ENCODE data around the gene PNPLA2. TPM values are rescaled to one million over a fixed set of nuclear protein-coding genes. Genes with fewer than 3 reads are reported as not detected.

Gene PNPLA2
- total RNA-seq, 5 donors from 2014 or later (not counting 1 experiment from before 2014, with no cell fraction given), result 172 to 212 (median 206) TPM

DNA sequence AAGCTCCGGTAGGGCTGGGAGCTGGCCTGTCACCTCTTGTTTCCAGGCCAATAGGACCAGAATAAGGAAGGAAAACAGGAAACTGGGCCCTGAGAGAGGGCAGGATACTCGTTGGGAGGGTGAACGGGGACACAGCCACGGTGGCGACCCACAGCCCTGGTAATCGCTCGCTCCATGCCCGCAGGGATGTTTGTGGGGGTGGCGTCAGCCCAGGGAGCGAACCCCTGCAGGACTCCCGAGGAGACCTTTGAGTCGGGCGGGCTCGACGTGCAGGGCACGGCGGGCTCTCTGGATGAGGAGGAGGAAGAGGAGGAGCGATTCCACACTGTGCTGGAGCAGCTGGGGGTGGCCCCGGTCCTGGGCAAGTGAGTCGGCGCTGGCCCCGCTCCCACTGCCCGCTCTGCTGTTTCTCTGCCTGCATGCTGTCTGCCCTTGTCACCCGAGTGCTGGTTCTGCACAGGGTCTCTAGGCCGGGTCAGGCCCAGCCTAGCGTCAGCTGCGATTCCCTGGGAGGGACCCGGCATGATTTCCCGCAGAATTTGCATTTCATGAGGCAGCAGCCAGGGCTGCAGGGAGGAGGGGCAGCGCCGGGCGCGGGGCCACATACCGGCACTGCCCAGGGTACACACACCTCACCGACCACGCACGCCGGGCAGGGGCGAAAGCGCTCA lies 10.6 kb downstream of the PNPLA2 start:
- Histone ChIP-seq H3K4me1 (ENCODE audit: control insufficient read depth in 1 of 2, extremely low read depth in 1 of 2, insufficient read depth in 2 of 2, low read length in 2 of 2) (peaks cover 22 to 82% of the 10 kb centered on the region in 2 experiments), H3K4me3 (ENCODE audit: control insufficient read depth in 1 of 2, extremely low read depth in 1 of 2, low read length in 1 of 2) (peak overlapping the region in 1 of 2 donors; percentile 63), H3K27ac (ENCODE audit: low read length) (no peak overlapping the region), H3K9me3 (no peaks in the 10 kb centered on the region), H3K36me3 (ENCODE audit: control insufficient read depth in 2 of 2, extremely low read depth in 1 of 2, insufficient read depth in 1 of 2, low read length in 1 of 2) (peaks cover 5 to 8% of the 10 kb centered on the region in 2 donors), H3K27me3 (replicated peaks in 1 of 2; ENCODE audit: control insufficient read depth in 2 of 2, extremely low read depth in 1 of 2, insufficient read depth in 2 of 2, low read length in 1 of 2) (peaks cover 0 to 81% of the 10 kb centered on the region in 2 experiments)
- H3K36me3 Mint-ChIP-seq, result peaks cover 7% of the 10 kb centered on the region
- POLR2A ChIA-PET, result interaction anchor here in 1 of 2 donors (0.6 kb wide), 1 partner anchor 18 kb away, joined by 5 read pairs; no protein-coding TSS in a partner anchor
- peaks cover 9 to 37% of the 10 kb centered on the region in 2 donors for H3K27me3 Mint-ChIP-seq
- no peak overlapping the region for H3K27ac Mint-ChIP-seq
- H3K9me3 Mint-ChIP-seq, result no peaks in the 10 kb centered on the region
- peak overlapping the region in 1 of 3 donors; percentile 78 for H3K4me3 Mint-ChIP-seq
- no peak for DNase-seq
- ATAC-seq (replicated peaks in 1 of 4), result no peak
- peaks cover 23 to 48% (median 35%) of the 10 kb centered on the region in 3 donors for H3K4me1 Mint-ChIP-seq
- 14% methylated on average over 38 of the region's 40 CpGs for WGBS (ENCODE audit: insufficient coverage)
- CTCF ChIA-PET, result no interaction called here

GRCh38 chr11:829847-830294 lies 11.2 kb downstream of the PNPLA2 start:
- ChIA-PET CTCF (no interaction called here), POLR2A (interaction anchor here in 1 of 2 donors (0.6 kb wide), 1 partner anchor 19 kb away, joined by 5 read pairs; no protein-coding TSS in a partner anchor)
- Mint-ChIP-seq H3K27me3 (peaks cover 9 to 37% of the 10 kb centered on the region in 2 donors), H3K27ac (no peak overlapping the region), H3K4me1 (peaks cover 23 to 49% (median 35%) of the 10 kb centered on the region in 3 donors), H3K9me3 (no peaks in the 10 kb centered on the region), H3K36me3 (peaks cover 5% of the 10 kb centered on the region), H3K4me3 (peak overlapping the region; percentile 34 to 78 (median 44))
- Histone ChIP-seq H3K27me3 (replicated peaks in 1 of 2; ENCODE audit: control insufficient read depth in 2 of 2, extremely low read depth in 1 of 2, insufficient read depth in 2 of 2, low read length in 1 of 2) (peaks cover 0 to 87% of the 10 kb centered on the region in 2 experiments), H3K4me3 (ENCODE audit: control insufficient read depth in 1 of 2, extremely low read depth in 1 of 2, low read length in 1 of 2) (peak overlapping the region; percentile 31 to 63), H3K27ac (ENCODE audit: low read length) (no peak overlapping the region), H3K9me3 (no peaks in the 10 kb centered on the region), H3K4me1 (ENCODE audit: control insufficient read depth in 1 of 2, extremely low read depth in 1 of 2, insufficient read depth in 2 of 2, low read length in 2 of 2) (peaks cover 22 to 88% of the 10 kb centered on the region in 2 experiments), H3K36me3 (ENCODE audit: control insufficient read depth in 2 of 2, extremely low read depth in 1 of 2, insufficient read depth in 1 of 2, low read length in 1 of 2) (peaks cover 0 to 5% of the 10 kb centered on the region in 2 donors)
- peak; percentile 1 to 3 (median 1) for ATAC-seq (replicated peaks in 1 of 4)
- WGBS (ENCODE audit: insufficient coverage), result 4% methylated on average over 39 of the region's 39 CpGs
- DNase-seq, result no peak

DNA sequence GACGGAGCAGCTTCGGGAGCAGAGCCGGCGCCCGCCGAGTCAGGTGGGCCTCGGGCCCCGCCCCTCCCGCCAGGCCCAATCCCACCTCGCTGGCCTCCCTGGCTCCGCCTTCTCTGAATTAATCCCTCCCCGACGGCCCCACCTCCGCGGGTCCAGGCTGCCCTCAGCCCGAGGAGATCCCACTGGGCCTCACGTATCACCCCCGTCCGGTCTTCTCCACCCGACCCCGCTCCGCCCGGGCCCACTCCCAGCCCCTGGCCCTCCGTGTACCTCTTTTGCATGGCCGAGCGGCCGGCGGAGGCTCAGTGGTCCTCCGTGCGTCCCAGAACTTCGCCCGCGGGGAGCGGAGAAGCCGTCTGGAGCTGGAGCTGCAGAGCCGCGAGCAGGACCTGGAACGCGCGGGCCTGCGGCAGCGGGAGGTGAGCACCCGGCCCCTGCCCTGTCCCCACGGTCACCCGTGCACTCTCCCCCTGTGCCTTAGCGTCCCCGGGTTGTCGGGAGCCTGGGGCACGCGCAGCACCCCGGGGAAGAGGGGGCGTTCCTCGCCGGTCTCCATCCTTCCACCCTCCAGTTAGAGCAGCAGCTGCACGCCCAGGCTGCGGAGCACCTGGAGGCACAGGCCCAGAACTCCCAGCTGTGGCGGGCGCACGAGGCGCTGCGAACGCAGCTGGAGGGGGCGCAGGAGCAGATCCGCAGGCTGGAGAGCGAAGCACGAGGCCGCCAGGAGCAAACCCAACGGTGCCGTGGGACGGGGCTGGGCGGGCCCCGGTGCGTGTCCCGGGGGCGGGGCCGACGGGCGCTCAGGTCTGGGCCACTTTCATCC lies 11.8 kb downstream of the PNPLA2 start:
- Mint-ChIP-seq H3K4me1 (peaks cover 23 to 51% (median 35%) of the 10 kb centered on the region in 3 donors), H3K9me3 (no peaks in the 10 kb centered on the region), H3K27me3 (peaks cover 9 to 37% of the 10 kb centered on the region in 2 donors), H3K27ac (no peak overlapping the region), H3K36me3 (no peaks in the 10 kb centered on the region), H3K4me3 (peak overlapping the region; percentile 37 to 78 (median 44))
- ATAC-seq (replicated peaks in 1 of 4) (peak; percentile 48 to 52 (median 49)), DNase-seq (peak in 24 of 35 experiments; percentile 23 to 72 (median 45))
- H3K4me3 ChIP-seq (ENCODE audit: control insufficient read depth in 1 of 2, extremely low read depth in 1 of 2, low read length in 1 of 2), result peak overlapping the region; percentile 31 to 63
- H3K4me1 ChIP-seq (ENCODE audit: control insufficient read depth in 1 of 2, extremely low read depth in 1 of 2, insufficient read depth in 2 of 2, low read length in 2 of 2), result peaks cover 22 to 88% of the 10 kb centered on the region in 2 experiments
- ChIA-PET POLR2A (interaction anchor here in 1 of 2 donors (0.5 kb wide), 1 partner anchor 144 kb away, joined by 4 read pairs; no protein-coding TSS in a partner anchor), CTCF (no interaction called here)
- WGBS (ENCODE audit: insufficient coverage), result 2% methylated on average over 70 of the region's 78 CpGs
- H3K36me3 ChIP-seq (ENCODE audit: control insufficient read depth in 2 of 2, extremely low read depth in 1 of 2, insufficient read depth in 1 of 2, low read length in 1 of 2), result no peaks in the 10 kb centered on the region
- H3K27me3 ChIP-seq (replicated peaks in 1 of 2; ENCODE audit: control insufficient read depth in 2 of 2, extremely low read depth in 1 of 2, insufficient read depth in 2 of 2, low read length in 1 of 2), result peaks cover 0 to 84% of the 10 kb centered on the region in 2 experiments
- no peak overlapping the region for H3K27ac ChIP-seq (ENCODE audit: low read length)
- no peaks in the 10 kb centered on the region for H3K9me3 ChIP-seq

GRCh38 chr11:831118-831864 lies 12.6 kb downstream of the PNPLA2 start:
- H3K4me3 Mint-ChIP-seq, result peak overlapping the region; percentile 25 to 78 (median 55)
- H3K4me3 ChIP-seq (ENCODE audit: control insufficient read depth in 1 of 2, extremely low read depth in 1 of 2, low read length in 1 of 2), result peak overlapping the region in 1 of 2 donors; percentile 51
- CTCF ChIA-PET, result no interaction called here
- no peaks in the 10 kb centered on the region for H3K9me3 Mint-ChIP-seq
- H3K27ac ChIP-seq (ENCODE audit: low read length), result no peak overlapping the region
- 70% methylated on average over 31 of the region's 31 CpGs for WGBS (ENCODE audit: insufficient coverage)
- peaks cover 23 to 50% (median 34%) of the 10 kb centered on the region in 3 donors for H3K4me1 Mint-ChIP-seq
- peaks cover 0 to 76% of the 10 kb centered on the region in 2 experiments for H3K27me3 ChIP-seq (replicated peaks in 1 of 2; ENCODE audit: control insufficient read depth in 2 of 2, extremely low read depth in 1 of 2, insufficient read depth in 2 of 2, low read length in 1 of 2)
- peaks cover 9 to 37% of the 10 kb centered on the region in 2 donors for H3K27me3 Mint-ChIP-seq
- DNase-seq (no peak), ATAC-seq (replicated peaks in 1 of 4) (no peak)
- peak overlapping the region in 1 of 2 donors; percentile 31 for H3K27ac Mint-ChIP-seq
- no peaks in the 10 kb centered on the region for H3K9me3 ChIP-seq
- no peaks in the 10 kb centered on the region for H3K36me3 ChIP-seq (ENCODE audit: control insufficient read depth in 2 of 2, extremely low read depth in 1 of 2, insufficient read depth in 1 of 2, low read length in 1 of 2)
- H3K4me1 ChIP-seq (ENCODE audit: control insufficient read depth in 1 of 2, extremely low read depth in 1 of 2, insufficient read depth in 2 of 2, low read length in 2 of 2), result peaks cover 22 to 84% of the 10 kb centered on the region in 2 experiments
- POLR2A ChIA-PET, result interaction anchor here in 1 of 2 donors (0.5 kb wide), 1 partner anchor 143 kb away, joined by 4 read pairs; no protein-coding TSS in a partner anchor
- H3K36me3 Mint-ChIP-seq, result no peaks in the 10 kb centered on the region

DNA sequence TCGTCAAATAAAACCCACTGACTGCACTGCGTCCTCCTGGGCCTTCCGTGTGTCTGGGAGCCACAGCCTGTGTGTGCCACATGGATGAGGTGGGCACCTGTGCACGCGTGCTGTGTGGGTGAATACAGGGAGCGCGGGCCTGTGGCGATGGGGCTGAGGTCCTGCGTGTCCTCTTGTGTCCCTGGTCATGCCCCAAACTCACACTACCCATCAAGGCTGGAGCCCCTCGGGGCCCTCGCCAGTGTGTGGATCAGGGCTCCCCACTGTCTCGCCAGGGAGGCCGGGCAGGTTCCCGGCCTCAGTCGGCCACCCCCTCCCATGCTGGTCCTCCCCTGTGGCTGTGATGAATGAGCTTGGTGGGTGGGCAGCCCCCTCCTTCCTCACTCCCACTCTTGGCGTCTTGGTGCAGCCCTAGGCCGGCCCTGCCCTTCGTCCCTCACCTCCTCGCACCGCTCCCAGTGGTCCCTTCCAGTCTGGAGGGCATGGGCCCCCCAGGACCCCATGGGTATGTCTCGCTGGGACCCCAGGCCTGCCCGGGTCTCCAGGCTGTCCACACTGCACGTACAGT lies 13.3 kb downstream of the PNPLA2 start:
- no peak for DNase-seq
- Histone ChIP-seq H3K4me3 (ENCODE audit: control insufficient read depth in 1 of 2, extremely low read depth in 1 of 2, low read length in 1 of 2) (peak overlapping the region; percentile 18 to 47), H3K27ac (ENCODE audit: low read length) (no peak overlapping the region), H3K27me3 (replicated peaks in 1 of 2; ENCODE audit: control insufficient read depth in 2 of 2, extremely low read depth in 1 of 2, insufficient read depth in 2 of 2, low read length in 1 of 2) (peaks cover 0 to 70% of the 10 kb centered on the region in 2 experiments), H3K4me1 (ENCODE audit: control insufficient read depth in 1 of 2, extremely low read depth in 1 of 2, insufficient read depth in 2 of 2, low read length in 2 of 2) (peaks cover 20 to 77% of the 10 kb centered on the region in 2 experiments), H3K36me3 (ENCODE audit: control insufficient read depth in 2 of 2, extremely low read depth in 1 of 2, insufficient read depth in 1 of 2, low read length in 1 of 2) (no peaks in the 10 kb centered on the region), H3K9me3 (no peaks in the 10 kb centered on the region)
- no peak overlapping the region for H3K27ac Mint-ChIP-seq
- peak overlapping the region; percentile 25 to 78 (median 55) for H3K4me3 Mint-ChIP-seq
- WGBS (ENCODE audit: insufficient coverage), result 93% methylated on average over 3 of the region's 23 CpGs
- ATAC-seq (replicated peaks in 1 of 4), result no peak
- ChIA-PET CTCF (no interaction called here), POLR2A (no interaction called here)
- peaks cover 9 to 34% of the 10 kb centered on the region in 2 donors for H3K27me3 Mint-ChIP-seq
- no peaks in the 10 kb centered on the region for H3K9me3 Mint-ChIP-seq
- no peaks in the 10 kb centered on the region for H3K36me3 Mint-ChIP-seq
- H3K4me1 Mint-ChIP-seq, result peaks cover 23 to 46% (median 30%) of the 10 kb centered on the region in 3 donors
